Breast epithelium (tissue), 4 donors: ENCODE results near the gene BDKRB2. TPM values are rescaled to one million over a fixed set of nuclear protein-coding genes. Genes with fewer than 3 reads are reported as not detected.
A peak's percentile ranks its signal among the peaks of the same experiment; 100 is the strongest.

Experiments used
- DNase-seq, 2 donors: peaks; one replicate each; pipeline ENCODE4 v3.0.0-alpha.2; 2019; ENCODE audit warnings: low spot score in 2 of 2
- H3K27ac ChIP-seq, 2 donors: fragments of 200-600 bp; sonication (generic) in 1 of 2; one replicate each; pipeline ENCODE4 v1.5.1; 2016 to 2019; ENCODE audit warnings: mild to moderate bottlenecking in 1 of 2
- H3K27me3 ChIP-seq, 2 donors: fragments of 200-600 bp; sonication (generic) in 1 of 2; one replicate each; pipeline versions ENCODE4 v1.5.1 to v1.6.0; 2017 to 2019; ENCODE audit warnings: control low read depth in 1 of 2, mild to moderate bottlenecking in 1 of 2
- H3K36me3 ChIP-seq: fragments of 200-600 bp; one replicate; pipeline ENCODE4 v1.5.1; 2019
- H3K4me1 ChIP-seq, 2 donors: fragments of 200-600 bp; sonication (generic); one replicate each; pipeline ENCODE4 v1.5.1; 2016 to 2019; ENCODE audit warnings: control low read depth in 1 of 2
- H3K4me3 ChIP-seq, 3 donors: fragments of 200-600 bp; sonication (generic); 1 replicate in 2 of 3; 2 replicates in 1 of 3; pipeline ENCODE4 v1.5.1; 2016 to 2019; ENCODE audit warnings: mild to moderate bottlenecking in 3 of 3, moderate library complexity in 2 of 3
- H3K9me3 ChIP-seq, 2 donors: fragments of 200-600 bp; sonication (generic) in 1 of 2; one replicate each; pipeline ENCODE4 v1.5.1; 2016 to 2019; ENCODE audit warnings: control low read depth in 1 of 2
- CTCF ChIP-seq, 3 donors: fragments of 450-650 bp; IDR thresholded peaks; one replicate each; pipeline ENCODE4 v1.5.1; 2016 to 2017; ENCODE audit warnings: antibody characterized with exemption in 3 of 3, mild to moderate bottlenecking in 3 of 3, moderate library complexity in 3 of 3
- POLR2A ChIP-seq: fragments of 450-650 bp; IDR thresholded peaks from one replicate; pipeline ENCODE4 v1.6.1; 2016; ENCODE audit warnings: antibody characterized with exemption, mild to moderate bottlenecking, moderate library complexity
- POLR2AphosphoS5 ChIP-seq, 3 donors: sonication (generic); formaldehyde crosslinking; IDR thresholded peaks; one replicate each; pipeline ENCODE4 v1.6.1; 2017; ENCODE audit warnings: antibody characterized with exemption in 3 of 3
- intact Hi-C: fragments of 100-400 bp; cut with DNase I; formaldehyde crosslinking; loops from one replicate; pipeline ENCODE4 v1.15.1; 2023; ENCODE audit warnings: low total_unique reads
- total RNA-seq, 3 donors: library from RNA; depleted of rRNA; stranded (reverse); fragments of >200 nt; gene quantifications; one replicate each; pipeline ENCODE4 v1.1.0, GENCODE V29; 2016

BDKRB2 gene
- total RNA-seq, 3 donors from 2014 or later: 1.1 to 5.6 (median 4.2) TPM

GRCh38 chr14:96177766-96178375 is 26.8 kb upstream of the BDKRB2 start:
- Histone ChIP-seq H3K27me3 (peaks cover 0 to 7% of the 10 kb centered on the region in 2 donors), H3K4me3 (no peak overlapping the region), H3K36me3 (no peaks in the 10 kb centered on the region), H3K27ac (peak overlapping the region; percentile 79 to 84), H3K9me3 (no peaks in the 10 kb centered on the region), H3K4me1 (peaks cover 7% of the 10 kb centered on the region in 2 donors)
- DNase-seq: peak in 1 of 2 donors; percentile 65
- no peak for TF ChIP-seq POLR2A
- peak in 1 of 3 donors; percentile 15 for TF ChIP-seq POLR2AphosphoS5 (IDR thresholded peaks at IDR 0.05)
- intact Hi-C loops: no loop called here

GRCh38 chr14:96178461-96179321 is 25.9 kb upstream of the BDKRB2 start:
- no peak overlapping the region for H3K4me3 ChIP-seq
- no peaks in the 10 kb centered on the region for H3K27me3 ChIP-seq
- H3K4me1 ChIP-seq: peaks cover 7% of the 10 kb centered on the region in 2 donors
- intact Hi-C loops: no loop called here
- no peak for DNase-seq
- H3K36me3 ChIP-seq: no peaks in the 10 kb centered on the region
- H3K27ac ChIP-seq: peak overlapping the region; percentile 79 to 84
- TF ChIP-seq POLR2A: no peak
- no peak for TF ChIP-seq CTCF (IDR thresholded peaks at IDR 0.05)
- TF ChIP-seq POLR2AphosphoS5 (IDR thresholded peaks at IDR 0.05): no peak
- H3K9me3 ChIP-seq: no peaks in the 10 kb centered on the region

GRCh38 chr14:96180043-96180874 is 24.4 kb upstream of the BDKRB2 start:
- no peaks in the 10 kb centered on the region for H3K9me3 ChIP-seq
- DNase-seq: no peak
- H3K27me3 ChIP-seq: no peaks in the 10 kb centered on the region
- peak overlapping the region in 1 of 2 donors; percentile 42 for H3K27ac ChIP-seq
- intact Hi-C loops: loop anchor here (2.0 to 5.0 kb wide), 2 partner anchors 69 to 668 kb away; no protein-coding TSS in a partner anchor
- H3K36me3 ChIP-seq: no peaks in the 10 kb centered on the region
- peaks cover 7% of the 10 kb centered on the region in 2 donors for H3K4me1 ChIP-seq
- H3K4me3 ChIP-seq: no peak overlapping the region
- no peak for TF ChIP-seq CTCF (IDR thresholded peaks at IDR 0.05)
- no peak for TF ChIP-seq POLR2A
- TF ChIP-seq POLR2AphosphoS5 (IDR thresholded peaks at IDR 0.05): no peak

- H3K4me3 ChIP-seq: no peak overlapping the region
- intact Hi-C loops: loop anchor here (2.0 to 5.0 kb wide), 2 partner anchors 67 to 669 kb away; no protein-coding TSS in a partner anchor
- DNase-seq: no peak
- no peaks in the 10 kb centered on the region for H3K27me3 ChIP-seq
- H3K4me1 ChIP-seq: peaks cover under 1 to 1% of the 10 kb centered on the region in 2 donors
- TF ChIP-seq POLR2A (no peak), POLR2AphosphoS5 (IDR thresholded peaks at IDR 0.05) (no peak), CTCF (IDR thresholded peaks at IDR 0.05) (no peak)
- no peaks in the 10 kb centered on the region for H3K9me3 ChIP-seq
- H3K27ac ChIP-seq: peak overlapping the region in 1 of 2 donors; percentile 57
- H3K36me3 ChIP-seq: no peaks in the 10 kb centered on the region
These were observed 23.2 kb upstream of the BDKRB2 start for GRCh38 chr14:96181186-96182056.
